PC-3 (cell line): ENCODE measurements around the gene EMC9. TPM values are rescaled to one million over a fixed set of nuclear protein-coding genes. Genes with fewer than 3 reads are reported as not detected.

ENCODE experiments used
- ATAC-seq: fragments of 200-7000 bp; cut with Tn5 transposase; 2 replicates; pipeline ENCODE4 v1.9.1; 2020; ENCODE audit warnings: mild to moderate bottlenecking, moderate library complexity
- BruUV-seq: library from RNA; stranded (reverse); fragments of 400-500 nt; replicated peaks from 2 replicates; lab custom pipeline; 2021; lab: Mats Ljungman, UMichigan
- CTCF ChIA-PET: fragments of 300-600 bp; sonication (Branson Sonifier 250); formaldehyde crosslinking; loops from one replicate; lab custom pipeline; 2022; ENCODE audit warnings: antibody characterized with exemption; lab: Charles Lee
- POLR2A ChIA-PET: fragments of 300-600 bp; sonication (Branson Sonifier 250); formaldehyde crosslinking; loops from one replicate; lab custom pipeline; 2022; ENCODE audit warnings: antibody characterized with exemption; ENCODE audit not compliant: unreplicated experiment; lab: Charles Lee
- DNase-seq: peaks from one replicate; pipeline ENCODE4 v3.0.0-alpha.2; 2015
- H2AFZ ChIP-seq: fragments of 300-600 bp; sonication (generic); 2 replicates; pipeline ENCODE4 v1.6.0; 2016; ENCODE audit warnings: antibody characterized with exemption, low read length
- H3F3A ChIP-seq: fragments of 300-600 bp; sonication (generic); one replicate; pipeline ENCODE4 v1.6.0; 2017; ENCODE audit warnings: antibody characterized with exemption, low read length, control low read depth, mild to moderate bottlenecking; ENCODE audit not compliant: unreplicated experiment
- H3K27ac ChIP-seq: fragments of 300-600 bp; sonication (generic); 2 replicates; pipeline ENCODE4 v1.5.1; 2016; ENCODE audit warnings: mild to moderate bottlenecking, low read length
- H3K27me3 ChIP-seq: fragments of 300-600 bp; sonication (generic); 2 replicates; pipeline ENCODE4 v1.6.1; 2016; ENCODE audit warnings: low read length, mixed read lengths
- H3K36me3 ChIP-seq: fragments of 300-600 bp; sonication (generic); 2 replicates; pipeline ENCODE4 v1.6.1; 2016; ENCODE audit warnings: low read depth, mixed run types, low read length, mixed read lengths
- H3K4me1 ChIP-seq: fragments of 300-600 bp; sonication (generic); 2 replicates; pipeline ENCODE4 v1.5.1; 2016; ENCODE audit warnings: low read length; ENCODE audit not compliant: insufficient read depth
- H3K4me2 ChIP-seq: fragments of 300-600 bp; sonication (generic); 2 replicates; pipeline ENCODE4 v1.6.0; 2016; ENCODE audit warnings: low read length
- H3K4me3 ChIP-seq: fragments of 300-600 bp; sonication (generic); 2 replicates; pipeline ENCODE4 v1.5.1; 2016; ENCODE audit warnings: mild to moderate bottlenecking, low read length, mixed read lengths
- H3K79me2 ChIP-seq: fragments of 300-600 bp; sonication (generic); 2 replicates; pipeline ENCODE4 v1.6.1; 2017; ENCODE audit warnings: low read length, mixed read lengths
- H3K9ac ChIP-seq: fragments of 300-600 bp; sonication (generic); 2 replicates; pipeline ENCODE4 v1.6.0; 2016; ENCODE audit warnings: mild to moderate bottlenecking, low read length
- H3K9me2 ChIP-seq: fragments of 300-600 bp; sonication (generic); replicated peaks from 2 replicates; pipeline ENCODE4 v1.6.1; 2016; ENCODE audit warnings: mixed run types, low read length, mixed read lengths
- H3K9me3 ChIP-seq: fragments of 300-600 bp; sonication (generic); 2 replicates; pipeline ENCODE4 v1.6.1; 2016; ENCODE audit warnings: low read length, mixed read lengths
- H4K20me1 ChIP-seq: fragments of 300-600 bp; sonication (generic); 2 replicates; pipeline ENCODE4 v1.6.1; 2016; ENCODE audit warnings: low read length, mixed read lengths
- EZH2 ChIP-seq: fragments of 300-600 bp; sonication (generic); IDR thresholded peaks from one replicate; pipeline ENCODE4 v1.6.1; 2017; ENCODE audit warnings: antibody characterized with exemption, mild to moderate bottlenecking, low read length; ENCODE audit not compliant: unreplicated experiment
- EZH2phosphoT487 ChIP-seq: fragments of 300-600 bp; sonication (generic); IDR thresholded peaks from 2 replicates; pipeline ENCODE4 v1.6.1; 2018; ENCODE audit warnings: mild to moderate bottlenecking, antibody characterized with exemption, low read length, borderline replicate concordance
- intact Hi-C: fragments of 100-400 bp; cut with micrococcal nuclease; formaldehyde crosslinking; loops from 2 replicates; pipeline ENCODE4 v1.9.0; 2023
- total RNA-seq: library from RNA; depleted of rRNA; stranded (reverse); fragments of >200 nt; gene quantifications from 2 replicates; pipeline ENCODE4 v1.2.3, GENCODE V29; 2014
- TF ChIP-seq, protein P1 (sequence below): fragments of 300-600 bp; sonication (generic); conservative IDR thresholded peaks from 2 replicates; pipeline ENCODE4 v1.5.1; 2017; ENCODE audit warnings: antibody characterized with exemption, low read depth, mild to moderate bottlenecking, low read length

The EMC9 gene
- total RNA-seq, 1 experiment from 2014 or later = 30.1 TPM

DNA sequence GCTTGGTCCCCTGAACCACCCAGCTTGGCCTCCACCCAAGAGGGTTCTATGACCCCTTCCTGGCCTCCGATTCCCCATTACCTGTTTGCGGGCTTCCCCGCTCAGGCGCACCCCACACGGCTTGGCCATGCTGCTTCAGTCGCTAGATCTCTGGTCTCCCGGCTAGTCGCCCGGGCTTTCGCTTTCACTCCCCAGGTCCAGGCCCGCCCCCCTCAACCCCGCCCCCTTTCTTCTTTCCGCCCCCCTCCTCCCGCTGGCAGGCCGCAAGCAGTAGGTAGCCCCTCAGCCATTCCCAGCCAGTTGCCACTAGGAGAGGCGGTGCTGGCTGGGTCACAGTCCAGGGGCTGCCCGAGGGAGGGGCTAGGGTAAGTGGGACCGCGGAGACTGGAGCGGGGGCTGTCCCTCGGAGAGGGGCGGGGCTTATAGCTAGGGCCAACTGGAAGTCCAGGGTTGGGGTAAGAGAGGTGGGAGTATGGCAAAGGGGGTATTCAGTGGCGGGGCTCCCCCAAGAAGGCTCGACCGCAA lies 5.1 kb upstream of the EMC9 start, which contains the start of gene PSME2:
PSME2 (minus strand) TSS at position 158 of the 525 bp plus-strand sequence; CDS start at position 129, 29 bp downstream.
- peaks cover 47% of the 10 kb centered on the region for H3K79me2 ChIP-seq
- peak within 1 kb of the TSS; percentile 79 for H2AFZ ChIP-seq
- no peaks in the 10 kb centered on the region for H3K27me3 ChIP-seq
- peak within 1 kb of the TSS; percentile 90 for H3K4me2 ChIP-seq
- H3K4me1 ChIP-seq = peaks cover 21% of the 10 kb centered on the region
- peak within 1 kb of the TSS; percentile 86 for H3K4me3 ChIP-seq
- H3F3A ChIP-seq = no peaks in the 10 kb centered on the region
- TF ChIP-seq EZH2phosphoT487 = no peak
- TF ChIP-seq EZH2 = no peak
- TF ChIP-seq, protein P1, sequence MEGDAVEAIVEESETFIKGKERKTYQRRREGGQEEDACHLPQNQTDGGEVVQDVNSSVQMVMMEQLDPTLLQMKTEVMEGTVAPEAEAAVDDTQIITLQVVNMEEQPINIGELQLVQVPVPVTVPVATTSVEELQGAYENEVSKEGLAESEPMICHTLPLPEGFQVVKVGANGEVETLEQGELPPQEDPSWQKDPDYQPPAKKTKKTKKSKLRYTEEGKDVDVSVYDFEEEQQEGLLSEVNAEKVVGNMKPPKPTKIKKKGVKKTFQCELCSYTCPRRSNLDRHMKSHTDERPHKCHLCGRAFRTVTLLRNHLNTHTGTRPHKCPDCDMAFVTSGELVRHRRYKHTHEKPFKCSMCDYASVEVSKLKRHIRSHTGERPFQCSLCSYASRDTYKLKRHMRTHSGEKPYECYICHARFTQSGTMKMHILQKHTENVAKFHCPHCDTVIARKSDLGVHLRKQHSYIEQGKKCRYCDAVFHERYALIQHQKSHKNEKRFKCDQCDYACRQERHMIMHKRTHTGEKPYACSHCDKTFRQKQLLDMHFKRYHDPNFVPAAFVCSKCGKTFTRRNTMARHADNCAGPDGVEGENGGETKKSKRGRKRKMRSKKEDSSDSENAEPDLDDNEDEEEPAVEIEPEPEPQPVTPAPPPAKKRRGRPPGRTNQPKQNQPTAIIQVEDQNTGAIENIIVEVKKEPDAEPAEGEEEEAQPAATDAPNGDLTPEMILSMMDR = no peak
- ATAC-seq (peak; percentile 76), DNase-seq (peak; percentile 97)
- intact Hi-C loops = no loop called here
- H3K9me2 ChIP-seq = no peaks in the 10 kb centered on the region
- H3K27ac ChIP-seq = peak within 1 kb of the TSS; percentile 48
- peak within 1 kb of the TSS; percentile 84 for H3K9ac ChIP-seq
- POLR2A ChIA-PET = interaction anchor here (0.5 to 1.9 kb wide), 6 partner anchors 11 to 168 kb away, joined by 5 to 17 read pairs (median 10); partner anchors contain the start of genes DCAF11, NRL, PSME1 and TINF2
- H4K20me1 ChIP-seq = no peaks in the 10 kb centered on the region
- no TSS peak for BruUV-seq
- H3K36me3 ChIP-seq = peaks cover 20% of the 10 kb centered on the region; the same call in 1 of the 2 replicates
- H3K9me3 ChIP-seq = no peaks in the 10 kb centered on the region
- CTCF ChIA-PET = interaction anchor here (0.6 to 0.9 kb wide), 3 partner anchors 15 to 272 kb away, joined by 3 to 6 read pairs (median 4); partner anchors contain the start of gene IRF9

DNA sequence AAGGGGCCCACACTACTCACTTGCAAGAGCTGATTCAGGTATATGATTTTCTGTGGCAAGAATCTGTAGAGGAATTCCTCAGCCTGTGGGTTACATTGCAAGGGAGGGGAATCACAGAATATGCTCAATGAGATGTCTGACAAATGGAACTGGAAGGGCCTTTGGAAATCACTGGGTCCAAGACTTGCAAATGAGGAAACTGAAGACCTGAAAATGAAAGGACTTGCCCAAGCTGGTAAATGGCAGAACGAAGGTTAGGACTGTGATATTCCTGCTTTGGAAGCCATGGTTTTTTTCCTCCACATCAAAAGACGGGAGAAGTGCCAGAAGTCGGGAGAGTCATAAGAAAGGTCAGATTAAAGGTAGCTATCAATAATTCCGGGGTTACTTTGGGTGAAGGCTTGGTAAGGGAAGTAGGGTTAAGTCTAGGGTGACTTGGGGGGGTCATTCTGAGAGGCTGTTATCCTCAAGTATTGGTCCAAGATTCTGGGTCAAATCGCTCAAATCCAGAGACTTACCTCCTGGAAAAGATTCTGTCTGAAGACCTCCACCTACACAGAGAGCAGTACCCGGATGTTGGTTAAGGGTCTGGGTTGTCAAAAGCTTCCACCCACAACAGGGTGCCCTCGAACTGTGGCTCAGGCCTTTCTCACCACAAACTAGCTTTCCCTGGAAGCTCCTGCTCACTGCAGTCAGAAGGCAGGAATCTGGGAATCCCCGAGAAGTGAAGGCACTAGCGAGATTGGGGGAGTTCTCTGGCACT lies 4.5 kb upstream of the EMC9 start:
- Histone ChIP-seq H3K9me3 (no peaks in the 10 kb centered on the region), H3K36me3 (peaks cover 14% of the 10 kb centered on the region; the same call in 1 of the 2 replicates), H3K27me3 (no peaks in the 10 kb centered on the region), H2AFZ (peak overlapping the region; percentile 78), H3K9ac (peak overlapping the region; percentile 84), H3K9me2 (no peaks in the 10 kb centered on the region), H3K4me2 (peak overlapping the region; percentile 90), H3K27ac (peak overlapping the region; percentile 40), H3K79me2 (peaks cover 51% of the 10 kb centered on the region), H3F3A (no peaks in the 10 kb centered on the region), H4K20me1 (no peaks in the 10 kb centered on the region), H3K4me1 (peaks cover 21% of the 10 kb centered on the region), H3K4me3 (peak overlapping the region; percentile 86)
- TF ChIP-seq EZH2phosphoT487 (no peak), EZH2 (no peak)
- TF ChIP-seq, protein P1 = no peak
- BruUV-seq = TSS peak; percentile 53
- POLR2A ChIA-PET = interaction anchor here (0.6 to 1.9 kb wide), 2 partner anchors 31 to 87 kb away, joined by 5 to 17 read pairs; partner anchors contain the start of genes DCAF11 and NRL
- intact Hi-C loops = no loop called here
- no peak for DNase-seq
- ATAC-seq = no peak
- CTCF ChIA-PET = no interaction called here
